NCI-H1694 (cell line): ENCODE measurements around the gene SRI.
"Not testable (repeated sequence)": the region's sequence is repeated elsewhere in the genome, so short reads cannot be mapped to it uniquely, and the experiment has no call there.

Experiments
- DNase-seq: peaks from one replicate; lab custom pipeline; 2025; lab: John Stamatoyannopoulos, UW

The SRI gene

DNA sequence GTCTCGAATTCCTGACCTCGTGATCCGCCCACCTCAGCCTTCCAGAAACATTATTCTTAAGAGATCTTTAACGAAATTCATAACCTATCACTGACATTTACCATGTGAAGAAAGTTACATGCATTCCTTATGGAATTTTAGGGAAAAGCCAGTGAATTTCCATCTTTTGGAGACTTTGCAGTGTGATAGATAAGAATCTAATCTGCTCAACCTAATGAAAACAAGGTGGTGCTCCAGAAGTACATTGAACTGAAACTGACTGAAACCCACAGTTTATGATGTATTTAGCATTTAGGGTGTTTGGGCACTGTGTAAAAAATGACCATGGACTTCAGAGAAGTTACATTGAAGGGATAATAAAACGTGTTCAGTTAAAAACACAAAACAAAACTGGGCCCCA is 43.6 kb downstream of the SRI start:
- DNase-seq: no peak

DNA sequence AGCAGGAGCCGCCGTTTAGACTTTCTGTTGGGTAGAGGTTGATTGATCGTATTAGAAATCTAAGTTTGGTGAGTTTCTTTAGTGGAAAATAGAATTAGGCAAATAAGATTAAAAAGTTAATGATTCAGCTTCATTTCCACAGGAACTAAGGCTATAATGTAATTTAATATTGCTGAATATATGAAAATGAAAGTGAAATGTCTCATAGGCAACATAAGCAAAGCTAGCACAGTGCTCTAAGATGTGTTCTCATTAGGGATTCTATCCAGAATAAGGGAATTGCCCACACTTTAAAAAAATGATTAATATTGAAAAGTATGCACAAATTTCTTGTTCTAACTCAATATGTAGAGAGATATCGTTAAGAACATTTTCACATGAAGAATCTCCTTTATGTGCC is 47.0 kb downstream of the SRI start:
- DNase-seq: no peak

DNA sequence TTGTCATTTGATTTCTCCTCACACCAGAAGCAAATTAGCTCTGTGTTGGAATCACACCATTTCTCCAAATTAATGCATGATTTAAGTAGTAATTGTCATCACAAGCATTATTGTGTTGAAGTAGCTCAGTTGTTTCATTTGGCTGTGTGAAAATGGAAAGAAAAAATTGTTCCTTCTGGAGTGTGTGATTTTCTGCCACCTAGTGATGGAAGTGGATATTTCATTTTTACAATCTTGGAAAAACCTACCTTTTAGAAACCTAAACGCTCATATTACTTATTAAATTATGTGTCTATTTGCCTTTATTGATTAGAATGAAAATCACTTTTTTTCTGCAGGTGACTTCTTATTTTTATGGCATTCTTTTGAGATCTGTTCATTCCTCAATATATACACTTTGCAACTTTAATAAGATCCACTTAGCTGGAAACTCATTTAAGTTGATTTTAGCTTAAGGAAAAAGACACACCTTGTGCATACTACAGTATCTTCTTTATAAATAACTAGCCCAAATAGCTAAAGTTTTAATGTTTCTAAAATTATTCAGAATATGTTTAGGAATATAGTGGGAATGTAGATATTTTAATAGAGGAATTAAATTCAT is 50.0 kb downstream of the SRI start:
- DNase-seq: peak; percentile 1

DNA sequence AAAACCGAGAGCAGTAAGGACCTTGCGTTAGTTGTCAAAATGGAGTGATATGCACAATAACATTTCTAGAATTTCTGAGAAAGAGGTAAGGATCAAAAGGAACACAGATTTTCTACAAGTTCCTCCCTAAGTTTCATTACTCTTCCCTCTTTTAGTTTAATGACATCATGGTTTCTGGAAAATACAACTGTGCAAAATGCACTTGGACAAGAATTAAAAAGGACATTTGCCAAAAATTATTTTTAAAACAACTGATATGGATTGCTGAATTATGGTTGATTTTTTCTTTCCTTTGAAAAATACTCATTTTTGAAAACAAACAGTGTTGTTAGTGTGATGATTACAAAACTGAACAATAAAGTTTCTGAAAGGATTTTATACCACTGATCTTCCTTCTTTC is 52.1 kb downstream of the SRI start:
- DNase-seq: no peak

DNA sequence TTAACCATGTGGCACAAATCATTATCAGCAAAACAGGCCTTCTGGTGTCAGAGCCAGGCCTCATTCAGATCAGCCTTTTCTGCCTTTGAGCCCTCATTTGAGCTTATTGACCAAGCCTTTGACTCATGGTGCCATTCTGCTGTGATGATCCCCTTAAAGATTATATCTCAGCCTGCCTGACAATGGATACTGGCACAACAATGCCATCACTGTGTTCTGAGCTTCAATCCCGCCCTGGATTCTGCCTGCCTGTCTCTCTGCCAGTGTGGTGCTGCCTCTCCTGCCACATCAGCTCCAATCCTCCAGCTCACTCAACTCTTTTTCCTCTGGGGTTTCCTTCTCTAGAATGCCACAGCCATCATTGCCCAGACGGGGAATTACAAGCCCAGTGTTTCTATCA is 52.6 kb downstream of the SRI start:
- DNase-seq: no peak

DNA sequence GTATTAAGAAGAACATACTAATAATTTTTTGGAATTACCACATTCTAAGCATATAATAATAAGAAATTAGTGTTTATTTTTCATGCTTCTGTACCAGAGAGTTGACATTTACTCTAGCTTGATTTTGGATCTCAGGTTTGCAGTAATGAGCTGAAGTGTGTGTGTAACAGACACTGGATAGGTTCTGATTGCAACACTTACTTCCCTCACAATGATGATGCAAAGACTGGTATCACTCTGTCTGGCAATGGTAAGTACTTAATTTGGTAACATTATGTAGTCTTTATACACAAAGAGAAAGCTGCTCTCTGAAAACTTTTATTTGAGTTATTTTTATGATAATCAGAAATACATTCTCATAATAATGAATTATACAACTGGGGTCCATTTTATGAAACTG is 54.1 kb downstream of the SRI start:
- DNase-seq: no peak

DNA sequence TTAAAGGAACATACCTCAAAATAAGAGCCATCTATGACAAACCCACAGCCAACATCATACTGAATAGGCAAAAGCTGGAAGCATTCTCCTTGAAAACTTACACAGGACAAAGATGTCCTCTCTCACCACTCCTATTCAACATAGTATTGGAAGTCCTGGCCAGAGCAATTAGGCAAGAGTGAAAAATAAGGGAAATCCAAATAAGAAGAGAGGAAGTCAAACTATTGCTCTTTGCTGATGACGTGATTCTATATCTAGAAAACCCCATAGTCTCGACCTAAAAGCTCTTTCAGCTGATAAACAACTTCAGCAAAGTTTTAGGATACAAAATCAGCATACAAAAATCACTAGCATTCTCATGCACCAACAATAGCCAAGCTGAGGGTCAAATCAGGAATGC is 60.1 kb downstream of the SRI start:
- DNase-seq: not testable (repeated sequence)

DNA sequence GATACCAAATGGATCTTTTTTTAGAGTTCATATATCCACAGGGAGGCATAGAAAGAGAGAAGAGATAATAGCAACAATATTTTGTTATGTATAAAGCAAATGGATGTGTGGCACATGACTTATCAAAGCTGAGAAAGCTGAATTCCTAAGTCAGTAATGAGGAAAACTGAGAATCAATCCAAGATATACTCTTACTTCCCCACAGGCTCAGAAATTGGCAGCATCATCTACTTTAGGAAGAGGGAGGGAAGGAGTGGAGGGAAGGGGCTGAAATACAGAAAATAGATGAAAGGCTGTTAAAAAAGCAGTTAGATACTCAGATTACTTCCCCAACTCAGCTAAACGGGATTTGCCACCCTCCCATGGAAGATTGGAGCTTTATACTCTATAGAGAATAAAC is 63.5 kb downstream of the SRI start:
- no peak for DNase-seq

DNA sequence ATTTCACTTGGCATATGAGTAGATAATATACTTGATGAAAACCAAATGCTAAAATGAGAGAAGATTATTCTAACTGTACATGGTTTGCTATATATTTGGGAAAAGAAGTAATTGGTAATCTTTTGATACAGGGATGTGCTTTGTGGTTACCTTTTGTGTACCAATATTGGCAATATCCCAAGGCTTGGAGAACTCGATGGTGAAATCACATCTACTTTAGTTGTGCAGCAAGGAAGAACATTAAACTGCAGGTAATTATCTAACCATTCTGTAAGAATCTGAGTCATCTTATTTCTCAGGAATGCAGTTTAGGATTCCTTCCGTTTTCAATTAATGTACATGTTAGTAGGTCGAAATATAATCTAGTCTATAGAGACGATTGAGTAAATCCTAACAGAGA is 64.1 kb downstream of the SRI start:
- no peak for DNase-seq
